GM19099 (cell line): ENCODE results near the gene PDILT.

Experiments
- POLR2A ChIP-seq: IDR thresholded peaks from 3 replicates; pipeline ENCODE4 v1.6.1; 2011; ENCODE audit warnings: low read depth; ENCODE audit not compliant: insufficient read length; ENCODE audit errors: extremely low read depth

PDILT gene

GRCh38 chr16:20359997-20360396, 44.5 kb downstream of the PDILT start:
- TF ChIP-seq POLR2A, result no peak

DNA sequence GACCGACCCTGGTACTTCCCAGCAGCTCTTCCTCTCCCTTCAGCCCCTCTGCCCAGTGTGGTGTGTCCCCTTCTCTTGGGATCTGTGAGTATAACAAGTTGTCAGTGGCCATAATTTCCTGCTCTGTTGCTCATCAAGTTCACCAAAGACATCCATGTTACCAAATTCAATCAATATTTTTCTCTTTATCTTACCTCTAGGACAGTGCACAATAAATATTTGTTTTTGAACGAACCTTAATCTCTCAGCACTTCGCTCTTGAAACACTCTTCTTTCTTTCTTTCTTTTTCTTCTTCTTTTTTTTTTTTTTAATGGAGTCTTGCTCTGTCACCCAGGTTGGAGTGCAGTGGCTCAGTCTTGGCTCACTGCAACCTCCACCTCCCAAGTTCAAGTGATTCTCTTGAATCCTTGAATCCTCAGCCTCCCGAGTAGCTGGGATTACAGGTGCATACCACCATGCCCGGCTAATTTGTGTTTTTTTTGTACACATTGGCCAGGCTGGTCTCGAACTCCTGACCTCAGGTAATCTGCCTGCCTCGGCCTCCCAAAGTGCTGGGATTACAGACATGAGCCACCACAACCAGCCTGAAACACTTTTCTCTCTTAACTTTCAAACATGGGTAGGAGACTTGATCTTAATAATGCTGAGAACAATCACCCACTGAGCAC, 49.3 kb downstream of the PDILT start:
- no peak for TF ChIP-seq POLR2A

DNA sequence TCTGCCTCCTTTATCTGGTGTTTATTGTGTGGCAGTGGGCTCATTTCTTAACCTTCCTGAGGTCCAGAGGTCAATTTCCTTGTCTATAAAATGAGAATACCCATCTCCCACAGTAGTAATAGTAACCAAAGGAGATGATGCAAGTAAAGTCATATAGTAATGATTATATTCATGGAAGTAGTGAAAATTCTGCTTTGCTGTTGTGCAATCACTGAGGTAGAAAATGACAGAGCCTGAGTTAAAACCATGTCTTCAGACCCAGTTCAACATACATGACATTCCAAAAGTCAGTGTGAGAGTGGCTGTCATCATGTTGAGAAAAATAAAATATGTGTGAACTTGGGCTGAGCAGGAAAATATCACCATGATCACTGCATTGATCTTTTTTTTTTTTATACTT, 51.2 kb downstream of the PDILT start:
- no peak for TF ChIP-seq POLR2A

GRCh38 chr16:20352615-20353014, 51.9 kb downstream of the PDILT start, which contains the start of gene UMOD:
TSS of gene UMOD (minus strand) at chr16:20352715. CDS start at chr16:20350737, 1,978 bp downstream.
- TF ChIP-seq POLR2A, result no peak

- no peak for TF ChIP-seq POLR2A
Measured at GRCh38 chr16:20349615-20350014, 54.9 kb downstream of the PDILT start.

DNA sequence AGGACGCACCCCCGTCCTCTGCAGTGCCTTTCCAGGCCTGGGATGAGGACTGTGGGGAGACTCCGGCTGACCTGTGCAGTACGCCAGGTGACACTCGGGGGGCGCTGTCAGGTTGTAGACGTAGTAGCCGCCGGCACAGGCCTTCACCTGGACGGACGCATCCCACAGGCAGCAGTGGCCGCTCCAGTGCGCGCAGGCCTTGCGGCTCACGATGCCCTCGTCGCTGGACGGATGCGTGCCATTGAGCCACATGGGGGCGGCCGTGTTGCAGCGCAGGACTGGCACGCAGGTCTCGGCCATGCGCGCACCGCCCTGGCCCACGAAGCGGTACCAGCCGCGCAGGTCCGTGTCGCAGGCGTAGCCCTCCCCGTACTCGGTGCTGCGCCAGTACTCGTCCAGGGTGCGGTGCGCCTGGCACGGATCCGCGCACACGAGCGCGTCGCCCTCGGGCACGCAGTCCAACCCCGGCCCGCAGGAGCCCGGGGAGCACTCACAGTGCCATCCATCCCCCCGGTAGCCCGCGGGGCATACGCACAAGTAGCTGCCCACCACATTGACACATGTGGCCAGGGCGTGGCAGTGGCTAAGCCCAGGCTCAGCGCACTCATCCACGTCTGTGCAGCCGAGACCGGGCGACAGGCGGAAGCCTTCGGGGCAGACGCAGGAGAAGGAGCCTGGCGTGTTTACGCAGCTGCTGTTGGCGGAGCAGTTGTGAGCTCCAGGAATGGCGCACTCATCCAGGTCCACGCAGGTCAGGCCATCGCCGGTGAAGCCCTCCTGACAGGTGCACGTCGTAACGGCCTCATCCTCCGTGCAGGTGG, 56.0 kb downstream of the PDILT start:
- no peak for TF ChIP-seq POLR2A

GRCh38 chr16:20347666-20348364, 56.7 kb downstream of the PDILT start:
- TF ChIP-seq POLR2A, result no peak

DNA sequence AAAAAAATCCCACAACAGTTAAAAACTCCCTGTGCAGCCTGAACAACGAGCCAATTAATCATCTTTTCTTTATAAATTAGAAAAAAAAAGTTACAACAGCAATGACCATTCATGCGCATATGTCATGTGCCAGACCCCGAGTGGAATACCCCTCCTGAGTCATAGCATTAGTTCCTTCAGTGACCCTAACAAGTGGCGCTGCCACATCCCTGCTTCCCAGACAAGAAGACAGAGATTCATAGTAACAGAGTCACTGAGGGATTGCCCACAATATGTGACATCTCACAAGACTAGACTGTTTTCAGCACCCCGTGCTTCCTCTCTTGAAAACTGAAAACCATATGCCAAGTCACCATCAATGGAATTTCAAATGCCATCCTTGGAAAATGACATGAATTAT, 59.9 kb downstream of the PDILT start:
- TF ChIP-seq POLR2A, result no peak

DNA sequence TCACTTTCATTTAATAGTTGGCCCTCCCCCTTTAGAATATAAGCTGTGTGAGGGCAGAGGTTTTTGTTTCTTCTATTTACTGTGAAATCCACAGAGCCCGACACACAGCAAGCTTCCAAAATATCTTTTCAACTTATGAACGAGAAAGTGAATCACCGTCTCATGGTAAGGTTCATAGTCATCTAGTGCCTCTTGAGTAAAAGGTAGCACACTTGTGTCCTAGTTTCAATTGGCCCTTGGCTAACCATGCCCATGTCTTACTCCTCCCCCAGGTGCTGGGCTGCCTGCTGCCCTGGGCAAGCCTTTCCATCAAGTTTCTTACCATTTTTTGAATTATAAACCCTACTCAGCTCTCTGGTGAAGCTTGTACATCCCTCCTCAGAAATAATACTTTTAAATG, 64.8 kb downstream of the PDILT start:
- no peak for TF ChIP-seq POLR2A

DNA sequence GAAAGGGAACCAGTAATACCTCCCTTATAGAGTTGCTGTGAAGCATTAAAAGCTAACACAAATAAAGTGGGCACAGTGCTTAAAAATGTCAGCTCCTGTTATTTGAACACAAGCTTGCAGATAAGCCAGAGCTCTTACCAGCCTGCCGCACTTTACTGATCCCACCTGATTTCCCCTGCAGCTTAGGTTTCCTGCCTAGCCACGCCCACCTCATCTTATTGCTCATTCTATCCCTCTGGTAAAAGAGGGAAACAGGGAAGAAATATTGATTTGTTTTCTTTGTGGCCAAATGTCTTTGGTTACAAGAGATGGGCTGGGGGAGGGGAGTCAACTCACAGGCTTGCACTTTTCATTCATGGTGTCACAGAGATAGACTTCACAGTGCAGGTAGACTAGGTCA, 67.6 kb downstream of the PDILT start:
- TF ChIP-seq POLR2A, result no peak

DNA sequence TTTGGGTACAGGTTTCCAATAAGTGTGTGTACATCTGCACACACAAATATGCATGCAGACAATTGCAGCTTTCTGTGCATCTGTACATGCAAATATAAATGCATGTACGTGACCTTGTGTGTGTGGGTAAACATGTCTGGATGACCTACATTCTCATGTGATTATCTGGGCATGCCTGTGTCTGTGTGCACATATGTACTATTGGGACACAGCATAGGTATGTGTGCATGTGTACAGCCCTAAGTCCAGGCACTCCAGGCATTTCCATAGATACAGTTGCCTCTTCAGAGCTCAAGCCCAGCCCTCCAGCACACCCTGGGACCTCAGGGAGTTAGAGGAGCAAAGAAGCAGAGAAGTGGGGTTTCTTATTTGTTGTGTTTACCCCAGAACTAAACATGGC, 70.1 kb downstream of the PDILT start:
- TF ChIP-seq POLR2A, result no peak

DNA sequence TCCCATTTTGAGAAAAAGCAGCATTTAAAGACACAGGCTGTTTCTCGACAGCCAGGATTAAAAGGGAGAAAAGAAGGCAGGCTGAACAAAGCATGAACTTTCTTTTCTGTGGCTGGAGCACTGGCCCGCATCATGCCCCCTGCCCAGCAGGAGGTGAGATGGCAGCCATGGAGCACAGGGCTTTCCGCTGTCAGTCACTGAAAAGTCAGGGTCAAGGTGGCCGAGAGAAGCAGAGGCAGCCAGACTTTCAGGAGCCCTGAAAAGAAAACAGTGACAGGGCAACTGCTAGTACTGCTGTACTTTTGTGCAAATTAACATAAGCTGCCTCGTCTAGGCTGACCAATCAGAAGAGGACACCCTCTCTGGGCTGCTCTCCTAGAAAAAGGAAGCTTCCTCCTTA, 71.4 kb downstream of the PDILT start:
- TF ChIP-seq POLR2A, result no peak

DNA sequence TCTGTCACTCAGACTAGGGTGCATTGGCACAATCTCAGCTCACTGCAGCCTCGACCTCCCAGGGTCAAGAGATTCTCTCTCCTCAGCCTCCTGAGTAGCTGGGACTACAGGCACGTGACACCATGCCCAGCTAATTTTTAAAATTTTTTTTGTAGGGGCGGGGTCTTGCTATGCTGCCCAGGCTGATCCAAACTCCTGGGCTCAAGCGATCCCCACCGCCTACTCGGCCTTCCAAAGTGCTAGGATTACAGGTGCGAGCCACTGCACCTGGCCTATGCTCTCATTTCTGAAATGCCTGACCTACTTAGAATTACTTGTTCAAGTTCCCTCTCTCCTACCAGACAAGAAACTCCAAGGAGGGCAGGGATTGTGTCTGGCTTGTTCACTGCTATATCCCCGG, 72.1 kb downstream of the PDILT start:
- no peak for TF ChIP-seq POLR2A

DNA sequence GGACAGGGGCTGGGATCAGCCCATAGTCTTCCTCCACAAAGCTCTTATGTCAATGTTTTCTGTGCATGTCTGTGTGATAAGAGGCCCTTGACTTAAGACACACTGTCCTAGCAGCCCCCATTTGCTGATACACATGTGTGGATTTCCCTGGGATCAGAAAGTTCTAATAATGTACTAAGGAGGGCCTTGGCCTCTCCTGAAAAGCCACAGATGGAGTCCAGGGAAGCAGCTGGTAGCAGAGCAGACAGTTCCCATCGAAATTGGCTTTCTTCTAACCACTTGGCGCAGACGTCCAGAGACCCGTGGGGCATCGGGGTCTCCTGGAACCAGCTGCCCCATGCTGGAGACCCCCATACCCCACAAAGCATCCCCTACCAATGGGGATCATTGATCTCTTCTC, 72.9 kb downstream of the PDILT start:
- TF ChIP-seq POLR2A, result no peak

GRCh38 chr16:20329392-20330138, 75.0 kb downstream of the PDILT start:
- no peak for TF ChIP-seq POLR2A
